ENCODE results near the gene POTEI. TPM values are rescaled to one million over a fixed set of nuclear protein-coding genes. Genes with fewer than 3 reads are reported as not detected.
"Not testable (repeated sequence)": the region's sequence is repeated elsewhere in the genome, so short reads cannot be mapped to it uniquely, and the experiment has no call there.

POTEI gene
- total and polyA plus RNA-seq, 2 donors (not counting 1 experiment from before 2014, with no cell fraction given), result not detected

DNA sequence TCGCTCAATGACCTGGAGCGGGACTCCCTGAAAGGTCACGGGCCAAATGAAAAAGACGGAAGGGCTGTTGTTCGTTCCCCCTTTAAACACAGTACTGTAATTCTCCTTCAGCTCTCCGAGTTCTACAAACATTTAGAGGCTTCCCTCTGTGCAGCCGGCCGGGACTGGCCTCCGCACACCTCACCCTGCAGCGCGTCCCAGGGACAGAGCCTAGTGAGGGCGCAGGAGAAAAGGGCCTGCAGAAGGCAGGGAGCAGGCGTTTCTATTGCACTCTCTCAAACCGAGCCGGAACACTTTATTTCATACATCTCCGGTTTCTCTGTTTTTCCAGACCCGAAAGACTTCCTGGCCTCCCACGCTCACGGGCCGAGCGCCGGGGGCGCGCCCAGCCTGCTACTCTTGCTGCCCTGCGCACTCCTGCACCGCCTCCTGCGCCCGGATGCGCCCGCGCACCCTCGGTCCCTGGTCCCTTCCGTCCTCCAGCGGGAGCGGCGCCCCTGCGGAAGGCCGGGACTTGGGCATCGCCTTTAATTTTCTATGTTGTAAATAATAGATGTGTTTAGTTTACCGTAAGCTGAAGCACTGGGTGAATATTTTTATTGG is 18.3 kb upstream of the POTEI start:
- not testable (repeated sequence) for H3K4me3 ChIP-seq (replicated peaks in 1 of 4; ENCODE audit: control extremely low read depth in 1 of 4, insufficient read depth in 1 of 4, low read depth in 3 of 4, low read length in 4 of 4); H3K79me2 ChIP-seq (ENCODE audit: control insufficient read depth, insufficient read depth, low read length); H3K4me2 ChIP-seq (ENCODE audit: extremely low read depth, insufficient read depth, low read length); H3K27ac ChIP-seq (ENCODE audit: insufficient read depth, low read length); H3K9ac ChIP-seq (ENCODE audit: insufficient read depth, low read length); DNase-seq (ENCODE audit: low read depth in 2 of 2); H3K27me3 ChIP-seq (ENCODE audit: control insufficient read depth, insufficient read depth, low read length); H3K36me3 ChIP-seq (ENCODE audit: control insufficient read depth, insufficient read depth, low read length); H2AFZ ChIP-seq (ENCODE audit: low read length); H3K4me1 ChIP-seq (ENCODE audit: control insufficient read depth, extremely low read depth, insufficient read depth, low read length); H3K9me3 ChIP-seq (ENCODE audit: control insufficient read depth, insufficient read depth, low read depth, low read length); H4K20me1 ChIP-seq (ENCODE audit: control insufficient read depth, extremely low read depth, insufficient read depth, low read length)

DNA sequence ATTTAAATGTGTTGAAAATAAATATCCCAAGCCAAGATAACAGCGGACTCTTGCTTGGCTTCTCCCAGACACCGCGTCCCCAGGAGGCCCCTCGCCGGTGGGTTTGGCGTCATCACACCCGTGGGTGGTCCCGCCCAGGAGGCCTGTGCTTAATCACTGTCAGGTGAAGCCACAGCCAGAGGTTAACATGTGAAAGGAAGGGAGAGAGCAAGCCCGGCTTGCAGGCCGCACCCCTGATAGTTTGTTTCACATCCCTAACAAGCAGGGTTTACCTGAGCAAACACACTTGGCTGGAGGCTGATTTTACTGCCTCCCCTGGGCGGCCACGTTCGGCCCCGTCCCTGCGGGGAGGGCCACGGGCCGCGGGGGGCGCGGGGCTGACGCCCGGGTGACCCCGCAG is 13.3 kb upstream of the POTEI start:
- H3K27ac ChIP-seq (ENCODE audit: insufficient read depth, low read length); H4K20me1 ChIP-seq (ENCODE audit: control insufficient read depth, extremely low read depth, insufficient read depth, low read length); H3K36me3 ChIP-seq (ENCODE audit: control insufficient read depth, insufficient read depth, low read length); H3K79me2 ChIP-seq (ENCODE audit: control insufficient read depth, insufficient read depth, low read length); H3K4me2 ChIP-seq (ENCODE audit: extremely low read depth, insufficient read depth, low read length); H2AFZ ChIP-seq (ENCODE audit: low read length); H3K27me3 ChIP-seq (ENCODE audit: control insufficient read depth, insufficient read depth, low read length); H3K4me3 ChIP-seq (replicated peaks in 1 of 4; ENCODE audit: control extremely low read depth in 1 of 4, insufficient read depth in 1 of 4, low read depth in 3 of 4, low read length in 4 of 4); H3K4me1 ChIP-seq (ENCODE audit: control insufficient read depth, extremely low read depth, insufficient read depth, low read length); H3K9me3 ChIP-seq (ENCODE audit: control insufficient read depth, insufficient read depth, low read depth, low read length); H3K9ac ChIP-seq (ENCODE audit: insufficient read depth, low read length); DNase-seq (ENCODE audit: low read depth in 2 of 2): not testable (repeated sequence)

DNA sequence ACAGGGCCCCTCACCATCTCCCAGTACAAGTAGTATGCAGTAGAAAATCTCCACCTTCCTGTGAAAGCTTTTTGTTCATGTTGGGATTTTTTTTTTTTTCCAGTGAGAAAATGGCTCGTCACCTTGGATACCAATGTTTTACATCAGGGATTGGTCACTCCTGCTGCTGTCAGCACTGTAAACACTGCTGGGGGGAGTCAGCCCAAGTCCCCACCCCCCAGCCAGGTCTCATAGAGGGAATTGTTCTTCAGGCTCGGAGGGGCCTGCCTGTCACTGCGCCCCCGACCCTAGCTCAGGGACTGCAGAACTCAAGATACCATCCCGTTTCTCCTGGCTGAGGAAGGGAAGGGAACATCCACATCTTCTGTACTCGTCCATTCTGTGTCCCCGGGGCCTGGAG is 11.9 kb upstream of the POTEI start, which contains the start of gene CFC1B:
CFC1B (plus strand) TSS at position 231 of the 400 bp plus-strand sequence. CDS start 263 bp downstream, outside the sequence.
- H3K4me2 ChIP-seq (ENCODE audit: extremely low read depth, insufficient read depth, low read length); H2AFZ ChIP-seq (ENCODE audit: low read length); H3K36me3 ChIP-seq (ENCODE audit: control insufficient read depth, insufficient read depth, low read length); H3K9me3 ChIP-seq (ENCODE audit: control insufficient read depth, insufficient read depth, low read depth, low read length); H3K79me2 ChIP-seq (ENCODE audit: control insufficient read depth, insufficient read depth, low read length); H3K4me3 ChIP-seq (replicated peaks in 1 of 4; ENCODE audit: control extremely low read depth in 1 of 4, insufficient read depth in 1 of 4, low read depth in 3 of 4, low read length in 4 of 4); H3K27me3 ChIP-seq (ENCODE audit: control insufficient read depth, insufficient read depth, low read length); H3K4me1 ChIP-seq (ENCODE audit: control insufficient read depth, extremely low read depth, insufficient read depth, low read length); H4K20me1 ChIP-seq (ENCODE audit: control insufficient read depth, extremely low read depth, insufficient read depth, low read length); H3K27ac ChIP-seq (ENCODE audit: insufficient read depth, low read length); DNase-seq (ENCODE audit: low read depth in 2 of 2); H3K9ac ChIP-seq (ENCODE audit: insufficient read depth, low read length): not testable (repeated sequence)

DNA sequence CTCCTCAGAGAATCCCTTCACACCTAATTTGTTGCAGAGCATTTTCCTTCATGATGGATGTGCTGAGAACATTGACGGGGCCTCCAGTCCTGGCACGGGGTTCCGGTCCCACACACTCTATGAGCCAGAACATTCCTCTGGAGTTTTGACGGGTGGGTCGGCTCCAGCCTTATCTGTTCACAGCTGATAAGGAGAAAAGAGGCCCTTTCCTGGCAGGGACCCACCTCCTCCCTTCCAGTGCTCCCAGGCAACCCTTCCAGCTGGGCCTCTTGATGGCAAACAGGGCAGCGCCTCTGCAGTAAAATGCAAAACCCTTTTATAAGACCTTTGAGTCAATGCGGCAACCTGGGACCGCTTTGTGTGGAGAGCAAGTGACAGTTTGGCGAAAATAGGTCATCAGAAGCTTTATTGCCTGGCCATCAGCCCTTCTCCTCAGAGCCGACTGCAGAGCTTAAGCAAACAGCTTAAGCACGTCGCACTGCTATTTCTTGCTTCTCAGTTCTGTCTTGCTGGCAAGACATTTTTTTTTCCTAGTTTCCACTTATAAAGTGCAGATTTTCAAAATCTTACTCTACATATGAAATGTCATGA is 9.5 kb upstream of the POTEI start:
- not testable (repeated sequence) for H3K4me3 ChIP-seq (replicated peaks in 1 of 4; ENCODE audit: control extremely low read depth in 1 of 4, insufficient read depth in 1 of 4, low read depth in 3 of 4, low read length in 4 of 4); H3K4me2 ChIP-seq (ENCODE audit: extremely low read depth, insufficient read depth, low read length); DNase-seq (ENCODE audit: low read depth in 2 of 2); H4K20me1 ChIP-seq (ENCODE audit: control insufficient read depth, extremely low read depth, insufficient read depth, low read length); H3K27ac ChIP-seq (ENCODE audit: insufficient read depth, low read length); H3K36me3 ChIP-seq (ENCODE audit: control insufficient read depth, insufficient read depth, low read length); H3K27me3 ChIP-seq (ENCODE audit: control insufficient read depth, insufficient read depth, low read length); H2AFZ ChIP-seq (ENCODE audit: low read length); H3K9me3 ChIP-seq (ENCODE audit: control insufficient read depth, insufficient read depth, low read depth, low read length); H3K9ac ChIP-seq (ENCODE audit: insufficient read depth, low read length); H3K4me1 ChIP-seq (ENCODE audit: control insufficient read depth, extremely low read depth, insufficient read depth, low read length); H3K79me2 ChIP-seq (ENCODE audit: control insufficient read depth, insufficient read depth, low read length)

DNA sequence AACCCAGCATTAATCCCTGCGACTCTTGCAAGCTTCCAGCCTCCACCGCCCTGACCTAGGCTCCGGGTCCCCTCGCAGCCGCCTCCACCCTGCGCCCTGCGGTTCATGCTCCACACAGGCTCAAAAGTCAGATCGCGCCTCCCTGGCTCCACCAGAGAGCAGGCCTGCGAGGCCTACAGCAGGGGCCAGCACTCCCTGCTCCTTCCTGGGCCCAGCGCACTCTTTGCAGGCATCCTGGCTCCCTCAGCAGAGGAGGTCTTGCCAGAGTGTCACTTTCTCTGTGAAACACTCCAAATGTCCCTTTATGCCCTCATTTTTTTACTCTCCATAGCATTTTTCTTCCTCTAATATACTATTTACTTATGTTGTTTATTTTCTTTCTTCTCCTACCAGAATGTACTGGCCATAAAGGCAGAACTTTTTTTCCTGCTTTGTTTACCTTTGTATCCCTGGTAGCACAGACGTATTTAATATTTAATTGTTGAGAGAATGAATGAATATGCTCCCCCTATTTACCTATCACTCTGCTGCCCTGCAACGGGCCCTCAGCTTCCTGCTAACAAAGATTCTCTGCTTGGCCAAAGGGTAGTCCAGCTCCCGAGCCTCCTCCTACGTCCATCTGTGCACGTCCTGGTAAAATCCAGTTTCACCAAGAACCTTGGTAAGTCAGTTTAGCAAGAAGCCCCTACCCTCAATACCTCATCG is 2.8 kb upstream of the POTEI start:
- H3K4me1 ChIP-seq (ENCODE audit: control insufficient read depth, extremely low read depth, insufficient read depth, low read length); H3K36me3 ChIP-seq (ENCODE audit: control insufficient read depth, insufficient read depth, low read length); DNase-seq (ENCODE audit: low read depth in 2 of 2); H3K9me3 ChIP-seq (ENCODE audit: control insufficient read depth, insufficient read depth, low read depth, low read length); H3K4me2 ChIP-seq (ENCODE audit: extremely low read depth, insufficient read depth, low read length); H3K79me2 ChIP-seq (ENCODE audit: control insufficient read depth, insufficient read depth, low read length); H3K4me3 ChIP-seq (replicated peaks in 1 of 4; ENCODE audit: control extremely low read depth in 1 of 4, insufficient read depth in 1 of 4, low read depth in 3 of 4, low read length in 4 of 4); H4K20me1 ChIP-seq (ENCODE audit: control insufficient read depth, extremely low read depth, insufficient read depth, low read length); H3K27me3 ChIP-seq (ENCODE audit: control insufficient read depth, insufficient read depth, low read length); H2AFZ ChIP-seq (ENCODE audit: low read length); H3K27ac ChIP-seq (ENCODE audit: insufficient read depth, low read length); H3K9ac ChIP-seq (ENCODE audit: insufficient read depth, low read length): not testable (repeated sequence)

DNA sequence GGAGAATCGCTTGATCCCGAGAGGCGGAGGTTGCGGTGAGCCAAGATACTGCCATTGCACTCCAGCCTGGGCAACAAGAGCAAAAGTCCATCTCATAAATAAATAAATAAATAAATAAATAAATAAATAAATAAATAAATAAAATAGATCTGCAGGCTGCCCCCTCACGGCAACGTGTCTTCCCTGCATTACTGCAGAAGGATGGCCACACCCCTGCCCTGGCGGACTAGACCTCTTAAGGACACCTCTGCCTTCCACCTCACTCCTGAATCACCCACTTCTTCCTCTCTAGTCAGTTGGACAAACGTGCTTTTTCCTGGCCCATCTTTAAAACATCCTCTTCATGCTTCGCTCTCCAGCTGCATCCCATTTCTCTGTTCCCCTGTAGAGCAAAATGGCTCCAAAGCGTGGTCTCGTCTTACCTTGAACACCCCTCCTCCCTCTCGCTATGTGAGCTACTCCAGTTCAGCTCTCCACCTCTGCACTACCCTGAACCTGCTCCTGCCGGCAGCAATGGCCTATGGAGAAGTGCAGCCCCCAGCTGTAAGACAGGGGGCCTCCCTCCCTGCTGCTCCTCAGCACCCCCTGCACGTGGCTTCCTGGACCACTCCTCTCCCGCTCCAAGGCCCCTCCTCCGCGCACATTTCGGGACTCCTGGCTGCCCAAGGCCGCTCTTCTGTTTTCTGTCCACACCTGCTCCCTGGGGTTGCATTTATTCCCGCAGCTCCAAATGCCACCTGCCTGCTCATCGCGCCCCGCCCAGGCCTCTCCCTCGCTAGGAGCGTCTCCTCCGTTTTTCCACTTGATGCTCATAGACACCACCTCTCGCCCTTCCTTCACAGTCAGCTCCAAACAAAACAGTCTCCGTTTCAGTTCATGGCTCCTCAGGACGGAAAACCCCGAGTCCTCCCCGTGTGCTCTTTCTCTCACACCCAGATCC is 1.9 kb upstream of the POTEI start:
- H3K79me2 ChIP-seq (ENCODE audit: control insufficient read depth, insufficient read depth, low read length); H3K9ac ChIP-seq (ENCODE audit: insufficient read depth, low read length); H3K27ac ChIP-seq (ENCODE audit: insufficient read depth, low read length); H3K9me3 ChIP-seq (ENCODE audit: control insufficient read depth, insufficient read depth, low read depth, low read length); H3K4me3 ChIP-seq (replicated peaks in 1 of 4; ENCODE audit: control extremely low read depth in 1 of 4, insufficient read depth in 1 of 4, low read depth in 3 of 4, low read length in 4 of 4); H4K20me1 ChIP-seq (ENCODE audit: control insufficient read depth, extremely low read depth, insufficient read depth, low read length); H3K27me3 ChIP-seq (ENCODE audit: control insufficient read depth, insufficient read depth, low read length); H2AFZ ChIP-seq (ENCODE audit: low read length); DNase-seq (ENCODE audit: low read depth in 2 of 2); H3K4me2 ChIP-seq (ENCODE audit: extremely low read depth, insufficient read depth, low read length); H3K36me3 ChIP-seq (ENCODE audit: control insufficient read depth, insufficient read depth, low read length); H3K4me1 ChIP-seq (ENCODE audit: control insufficient read depth, extremely low read depth, insufficient read depth, low read length): not testable (repeated sequence)
